Colonic mucosa (tissue), 4 donors: Measurements from ENCODE around the gene UBE2E1. TPM values are rescaled to one million over a fixed set of nuclear protein-coding genes. Genes with fewer than 3 reads are reported as not detected.
A peak's percentile ranks its signal among the peaks of the same experiment; 100 is the strongest.

ENCODE experiments used
- DNase-seq: peaks from one replicate; pipeline ENCODE4 v3.0.0-alpha.2; 2020
- H3K27ac ChIP-seq: fragments of 200-600 bp; one replicate; pipeline ENCODE4 v1.8.0; 2021
- H3K27me3 ChIP-seq: fragments of 200-600 bp; one replicate; pipeline ENCODE4 v1.8.0; 2021
- H3K36me3 ChIP-seq: fragments of 200-600 bp; one replicate; pipeline ENCODE4 v1.8.0; 2021
- H3K4me1 ChIP-seq: fragments of 200-600 bp; one replicate; pipeline ENCODE4 v1.8.0; 2021; ENCODE audit warnings: mild to moderate bottlenecking
- H3K4me3 ChIP-seq: fragments of 200-600 bp; one replicate; pipeline ENCODE4 v1.8.0; 2021
- H3K9ac ChIP-seq, 2 donors: one replicate each; pipeline ENCODE4 v1.7.0; 2013; ENCODE audit warnings: control low read depth in 2 of 2, low read depth in 2 of 2, low read length in 2 of 2
- H3K9me3 ChIP-seq: fragments of 200-600 bp; one replicate; pipeline ENCODE4 v1.8.0; 2021
- intact Hi-C: fragments of 100-400 bp; cut with DNase I; formaldehyde crosslinking; loops from one replicate; pipeline ENCODE4 v1.14.1; 2022
- total RNA-seq, 2 donors: library from RNA; stranded (reverse); fragmentation: NEBNext Ultra II Directional in 1 of 2; extraction: Animal tissue kit (Norgen Biotek cat#: 25700) in 1 of 2; gene quantifications; one replicate each; pipeline ENCODE4 v1.2.1, GENCODE V29; 2021
- TF ChIP-seq, protein P1 (sequence below): fragments of 200-600 bp; IDR thresholded peaks from one replicate; pipeline ENCODE4 v1.8.0; 2022; ENCODE audit warnings: antibody characterized with exemption, mild to moderate bottlenecking
- donor health status: healthy.
- donor health status: DM: no; HTN: no; CAD: no.
- donor health status: DM: no; HTN: no; CAD: no.

The UBE2E1 gene
- 10 to 100 TPM; 68.6 to 81.7 TPM for total RNA-seq

DNA sequence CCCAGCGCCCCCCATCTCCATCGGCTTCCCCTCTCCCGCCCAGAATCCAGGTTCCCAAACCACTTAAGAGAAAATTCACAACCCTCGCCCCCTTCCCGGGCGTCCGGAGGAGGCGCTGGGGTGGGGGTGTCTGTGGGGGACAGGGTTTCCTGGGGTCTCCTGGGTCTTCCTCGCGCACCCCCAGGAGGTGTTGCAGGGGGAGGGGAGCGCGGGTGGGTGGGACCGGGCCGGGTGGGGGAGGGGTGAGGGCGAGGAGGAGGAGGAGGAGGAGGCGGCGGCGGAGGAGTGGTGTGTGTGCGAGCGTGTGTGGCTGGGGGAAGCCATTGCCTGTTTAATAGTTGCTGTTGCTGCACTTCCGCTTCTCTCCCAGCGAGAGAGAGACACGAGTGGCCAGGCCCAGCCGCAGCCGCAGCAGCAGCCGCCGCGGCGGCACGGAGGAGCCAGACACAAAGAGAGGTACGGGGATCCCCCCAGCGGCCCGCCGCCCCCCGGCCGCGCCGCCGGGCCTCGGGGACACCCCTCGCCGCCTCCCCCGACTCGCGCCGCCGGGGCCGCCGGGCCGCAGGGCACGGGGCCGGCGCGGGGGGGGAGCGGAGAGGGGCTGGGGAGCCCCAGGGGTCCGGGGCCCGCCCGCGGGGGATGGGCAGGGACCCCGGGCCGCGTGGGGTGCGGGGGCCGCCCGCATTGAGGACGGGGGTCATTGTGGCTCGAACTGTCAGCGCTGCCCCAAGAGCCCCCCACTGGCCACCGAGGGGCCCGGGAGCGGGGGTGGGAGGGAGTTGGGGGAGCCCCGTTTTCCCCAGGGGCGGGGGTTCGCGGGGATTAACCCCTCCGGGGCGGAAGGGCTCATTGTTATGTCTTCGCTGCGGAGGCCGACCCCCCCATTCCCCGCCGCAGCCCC, at the start of gene UBE2E1:
Gene UBE2E1, plus strand, starts transcription at position 323 of the 901 bp plus-strand sequence. CDS start 1,315 bp downstream, outside the sequence.
- Histone ChIP-seq H3K27me3 (no peaks in the 10 kb centered on the region), H3K9me3 (no peaks in the 10 kb centered on the region), H3K4me3 (peak within 1 kb of the TSS; percentile 87), H3K9ac (peak within 1 kb of the TSS; percentile 74 to 77), H3K4me1 (peaks cover 5% of the 10 kb centered on the region), H3K27ac (peak within 1 kb of the TSS; percentile 67), H3K36me3 (no peaks in the 10 kb centered on the region)
- TF ChIP-seq, protein P1, sequence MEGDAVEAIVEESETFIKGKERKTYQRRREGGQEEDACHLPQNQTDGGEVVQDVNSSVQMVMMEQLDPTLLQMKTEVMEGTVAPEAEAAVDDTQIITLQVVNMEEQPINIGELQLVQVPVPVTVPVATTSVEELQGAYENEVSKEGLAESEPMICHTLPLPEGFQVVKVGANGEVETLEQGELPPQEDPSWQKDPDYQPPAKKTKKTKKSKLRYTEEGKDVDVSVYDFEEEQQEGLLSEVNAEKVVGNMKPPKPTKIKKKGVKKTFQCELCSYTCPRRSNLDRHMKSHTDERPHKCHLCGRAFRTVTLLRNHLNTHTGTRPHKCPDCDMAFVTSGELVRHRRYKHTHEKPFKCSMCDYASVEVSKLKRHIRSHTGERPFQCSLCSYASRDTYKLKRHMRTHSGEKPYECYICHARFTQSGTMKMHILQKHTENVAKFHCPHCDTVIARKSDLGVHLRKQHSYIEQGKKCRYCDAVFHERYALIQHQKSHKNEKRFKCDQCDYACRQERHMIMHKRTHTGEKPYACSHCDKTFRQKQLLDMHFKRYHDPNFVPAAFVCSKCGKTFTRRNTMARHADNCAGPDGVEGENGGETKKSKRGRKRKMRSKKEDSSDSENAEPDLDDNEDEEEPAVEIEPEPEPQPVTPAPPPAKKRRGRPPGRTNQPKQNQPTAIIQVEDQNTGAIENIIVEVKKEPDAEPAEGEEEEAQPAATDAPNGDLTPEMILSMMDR: no peak
- intact Hi-C loops: no loop called here
- DNase-seq: peak; percentile 75

DNA sequence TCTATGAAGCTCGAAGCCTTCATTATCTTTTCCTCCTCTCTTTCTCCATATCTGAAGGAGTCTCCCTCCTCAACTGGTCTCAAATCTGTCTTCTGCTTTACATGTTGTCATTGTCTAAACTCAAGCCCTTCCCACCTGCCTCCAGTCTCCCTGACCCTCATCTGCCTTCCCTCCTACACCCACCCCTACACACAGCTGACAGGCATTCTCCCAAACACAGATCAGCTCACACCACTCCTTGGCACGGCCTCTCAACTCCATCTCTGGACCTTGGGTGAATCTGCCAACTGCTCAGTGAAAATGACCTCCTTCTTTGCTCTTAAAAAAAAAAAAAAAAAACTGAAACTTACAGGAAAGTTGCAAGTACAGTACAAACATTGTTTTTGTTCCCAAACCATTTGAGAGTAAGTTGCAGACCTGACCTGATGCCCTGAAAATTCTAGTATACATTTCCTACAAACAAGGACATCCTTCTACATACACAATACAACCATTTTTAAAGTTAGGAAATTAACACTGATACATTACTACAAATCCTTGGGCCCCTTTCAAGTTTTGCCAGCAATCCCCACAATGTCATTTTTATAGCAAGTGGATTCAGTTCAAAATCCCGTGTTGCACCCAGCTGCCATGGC, 49.4 kb upstream of the UBE2E1 start:
- no peaks in the 10 kb centered on the region for H3K9me3 ChIP-seq
- no peak overlapping the region for H3K9ac ChIP-seq
- H3K4me1 ChIP-seq: no peaks in the 10 kb centered on the region
- TF ChIP-seq, protein P1: no peak
- no peak overlapping the region for H3K4me3 ChIP-seq
- H3K27ac ChIP-seq: no peak overlapping the region
- no peak for DNase-seq
- H3K27me3 ChIP-seq: no peaks in the 10 kb centered on the region
- H3K36me3 ChIP-seq: no peaks in the 10 kb centered on the region
- intact Hi-C loops: no loop called here

DNA sequence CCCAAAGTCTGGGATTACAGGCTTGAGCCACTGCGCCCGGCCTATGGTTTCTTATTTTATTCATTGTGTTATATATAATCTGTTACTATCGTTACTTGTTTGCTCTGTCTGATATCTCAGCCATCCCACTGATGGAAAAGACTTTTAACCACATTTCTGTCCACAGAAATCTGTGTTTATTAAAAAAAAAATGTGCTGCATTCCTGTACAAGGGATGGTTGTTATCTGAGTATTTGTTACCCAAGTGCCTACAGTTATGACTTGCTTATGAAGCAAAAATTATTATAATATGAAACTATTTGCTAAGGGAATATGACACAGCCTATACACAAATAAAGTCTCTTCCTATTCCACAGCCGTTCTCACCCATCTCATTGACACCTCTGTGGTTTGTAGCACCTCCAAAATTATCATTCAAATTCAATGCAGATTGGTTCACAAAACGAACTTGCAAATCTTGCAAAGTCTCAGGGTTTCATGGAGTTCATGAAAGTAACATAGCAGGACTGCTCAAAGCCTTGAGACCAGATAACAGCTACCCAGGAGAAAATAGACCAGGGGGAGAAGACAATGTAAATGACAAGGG, 47.4 kb upstream of the UBE2E1 start:
- H3K9me3 ChIP-seq: no peaks in the 10 kb centered on the region
- H3K4me3 ChIP-seq: no peak overlapping the region
- H3K27ac ChIP-seq: no peak overlapping the region
- no peak overlapping the region for H3K9ac ChIP-seq
- TF ChIP-seq, protein P1: no peak
- H3K36me3 ChIP-seq: no peaks in the 10 kb centered on the region
- intact Hi-C loops: no loop called here
- H3K4me1 ChIP-seq: no peaks in the 10 kb centered on the region
- no peak for DNase-seq
- no peaks in the 10 kb centered on the region for H3K27me3 ChIP-seq

DNA sequence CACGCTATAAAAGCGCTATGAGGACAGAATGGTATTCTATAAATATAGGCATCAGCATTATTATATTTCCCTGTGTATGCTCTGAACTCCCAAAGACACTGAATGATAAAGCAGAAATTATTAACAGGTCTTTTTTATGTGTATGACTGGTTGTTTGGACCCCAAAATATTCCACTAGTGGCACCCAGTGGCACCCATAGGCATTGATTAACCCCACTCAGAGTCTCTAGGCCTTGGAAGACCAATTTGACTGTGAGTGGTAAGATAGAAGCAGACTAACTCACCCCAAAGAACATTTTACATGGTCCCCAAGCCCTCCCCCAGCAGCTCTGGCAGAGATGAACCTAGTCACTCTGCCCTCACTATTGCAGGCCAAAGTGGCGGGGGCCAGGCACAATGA, 45.4 kb upstream of the UBE2E1 start:
- DNase-seq: no peak
- Histone ChIP-seq H3K9me3 (no peaks in the 10 kb centered on the region), H3K27ac (no peak overlapping the region), H3K4me1 (no peaks in the 10 kb centered on the region), H3K27me3 (no peaks in the 10 kb centered on the region), H3K4me3 (no peak overlapping the region), H3K36me3 (no peaks in the 10 kb centered on the region), H3K9ac (no peak overlapping the region)
- intact Hi-C loops: no loop called here
- TF ChIP-seq, protein P1: no peak

DNA sequence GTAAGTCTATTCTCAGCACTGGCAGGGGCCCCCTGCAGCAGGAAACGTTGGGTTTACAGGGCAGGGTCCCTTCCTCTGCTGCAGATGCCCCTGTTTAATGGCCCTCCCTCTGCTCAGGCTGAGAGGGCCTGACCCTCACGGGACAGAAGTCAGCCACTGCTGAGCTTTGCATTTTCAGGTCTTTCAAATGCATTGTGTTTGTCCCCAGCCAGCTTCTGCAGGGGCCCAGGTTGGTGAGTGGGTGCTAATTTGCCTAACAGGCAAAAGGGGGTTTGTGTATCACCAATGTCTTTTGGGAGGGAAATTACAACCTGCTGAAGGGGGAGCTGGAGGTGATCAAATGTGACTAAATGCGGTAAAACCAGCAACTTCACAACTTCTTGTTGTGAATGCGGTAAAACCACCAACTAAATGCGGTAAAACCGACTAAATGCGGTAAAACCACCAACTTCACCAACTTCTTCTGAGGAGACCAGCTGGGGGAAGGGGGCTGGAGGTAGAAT, 44.8 kb upstream of the UBE2E1 start:
- Histone ChIP-seq H3K27me3 (no peaks in the 10 kb centered on the region), H3K27ac (no peak overlapping the region), H3K4me1 (no peaks in the 10 kb centered on the region), H3K9me3 (no peaks in the 10 kb centered on the region), H3K36me3 (no peaks in the 10 kb centered on the region), H3K4me3 (no peak overlapping the region), H3K9ac (no peak overlapping the region)
- intact Hi-C loops: no loop called here
- TF ChIP-seq, protein P1: no peak
- no peak for DNase-seq
